ENCODE results near the gene SPATA24. TPM values are rescaled to one million over a fixed set of nuclear protein-coding genes. Genes with fewer than 3 reads are reported as not detected.

The SPATA24 gene
- total and polyA plus RNA-seq, 8 donors, result 0.92 to 10.1 (median 5.4) TPM; not detected in 3

DNA sequence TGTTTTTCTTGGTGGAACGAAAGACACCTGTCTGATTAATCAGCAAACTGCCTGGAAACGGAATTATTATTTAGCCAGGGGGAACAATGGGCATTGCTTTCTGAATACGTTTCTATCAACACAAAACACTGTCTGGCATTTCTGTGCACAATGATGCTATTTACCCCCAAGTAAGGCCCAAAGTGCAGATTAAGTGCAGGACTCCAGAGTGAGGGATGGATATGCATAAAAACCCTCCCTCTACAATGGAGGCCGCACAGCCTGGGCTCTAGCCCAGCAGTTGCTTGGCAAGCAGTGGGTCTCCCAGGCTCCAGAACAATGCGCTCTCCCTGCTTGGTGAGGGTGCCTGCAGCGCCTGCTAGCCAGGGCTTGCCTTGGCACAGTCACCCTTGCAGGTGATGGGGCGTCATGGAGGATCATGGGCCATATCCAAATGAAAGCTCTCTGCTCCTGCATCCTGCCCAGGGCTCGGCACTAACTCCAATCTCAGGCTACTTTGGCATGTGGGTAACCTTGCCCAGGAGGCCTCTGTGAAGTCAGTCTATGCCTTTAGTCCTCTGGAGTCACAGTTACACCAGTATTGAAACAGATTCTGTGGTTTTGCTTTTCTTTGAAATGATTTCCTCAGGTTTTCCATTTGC is 11.5 kb upstream of the SPATA24 start:
- intact Hi-C loops (cut with DNase I; ENCODE audit: low total_unique reads), result no loop called here
- Histone ChIP-seq H3K36me3 (peaks cover 5 to 48% (median 37%) of the 10 kb centered on the region in 4 donors), H3K27me3 (no peaks in the 10 kb centered on the region), H3K4me3 (no peak overlapping the region), H3K4me1 (peaks cover 5 to 53% (median 26%) of the 10 kb centered on the region in 4 donors), H3K9me3 (no peaks in the 10 kb centered on the region), H3K27ac (peak overlapping the region in 3 of 5 donors; percentile 31 to 68 (median 58))
- DNase-seq, result peak in 1 of 2 donors; percentile 47
- TF ChIP-seq, protein P1, sequence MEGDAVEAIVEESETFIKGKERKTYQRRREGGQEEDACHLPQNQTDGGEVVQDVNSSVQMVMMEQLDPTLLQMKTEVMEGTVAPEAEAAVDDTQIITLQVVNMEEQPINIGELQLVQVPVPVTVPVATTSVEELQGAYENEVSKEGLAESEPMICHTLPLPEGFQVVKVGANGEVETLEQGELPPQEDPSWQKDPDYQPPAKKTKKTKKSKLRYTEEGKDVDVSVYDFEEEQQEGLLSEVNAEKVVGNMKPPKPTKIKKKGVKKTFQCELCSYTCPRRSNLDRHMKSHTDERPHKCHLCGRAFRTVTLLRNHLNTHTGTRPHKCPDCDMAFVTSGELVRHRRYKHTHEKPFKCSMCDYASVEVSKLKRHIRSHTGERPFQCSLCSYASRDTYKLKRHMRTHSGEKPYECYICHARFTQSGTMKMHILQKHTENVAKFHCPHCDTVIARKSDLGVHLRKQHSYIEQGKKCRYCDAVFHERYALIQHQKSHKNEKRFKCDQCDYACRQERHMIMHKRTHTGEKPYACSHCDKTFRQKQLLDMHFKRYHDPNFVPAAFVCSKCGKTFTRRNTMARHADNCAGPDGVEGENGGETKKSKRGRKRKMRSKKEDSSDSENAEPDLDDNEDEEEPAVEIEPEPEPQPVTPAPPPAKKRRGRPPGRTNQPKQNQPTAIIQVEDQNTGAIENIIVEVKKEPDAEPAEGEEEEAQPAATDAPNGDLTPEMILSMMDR (IDR thresholded peaks at IDR 0.05), result no peak
- TF ChIP-seq EP300 (IDR thresholded peaks at IDR 0.05), result no peak
- no peak for TF ChIP-seq POLR2A (IDR thresholded peaks at IDR 0.05)
- no peak for TF ChIP-seq POLR2AphosphoS5 (IDR thresholded peaks at IDR 0.05)
- WGBS, 5 donors, result 61 to 69% (median 67%) methylated on average over 7 to 8 of the region's 8 CpGs

DNA sequence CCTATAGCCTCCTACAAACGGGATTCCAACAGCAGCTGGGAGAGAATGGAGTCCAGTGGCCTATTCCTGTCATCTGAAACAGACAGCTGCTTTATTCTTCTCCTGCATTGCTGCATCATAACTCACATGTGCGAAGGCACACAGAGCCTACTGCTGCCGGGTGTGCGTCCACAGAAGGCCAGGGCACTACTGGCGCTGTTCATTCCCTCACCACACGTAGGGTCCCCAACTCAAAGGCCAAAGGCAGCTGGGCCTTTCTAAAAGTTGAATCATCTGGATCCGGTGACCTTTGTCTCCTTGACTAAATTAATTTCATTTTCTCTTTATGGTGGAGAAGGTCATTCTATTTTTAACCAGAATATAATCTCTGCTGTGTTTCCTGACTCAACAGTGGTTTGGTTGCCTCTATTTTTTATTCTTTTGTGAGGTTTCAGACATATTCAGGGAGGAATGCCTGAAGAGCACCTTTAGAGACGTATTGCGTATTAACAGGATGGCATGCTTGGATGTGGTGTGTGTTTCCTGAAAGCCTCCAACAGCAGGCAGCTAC is 10.8 kb upstream of the SPATA24 start:
- intact Hi-C loops (cut with DNase I; ENCODE audit: low total_unique reads), result no loop called here
- TF ChIP-seq, protein P1 (IDR thresholded peaks at IDR 0.05), result no peak
- TF ChIP-seq POLR2AphosphoS5 (IDR thresholded peaks at IDR 0.05) (no peak), POLR2A (IDR thresholded peaks at IDR 0.05) (no peak), EP300 (IDR thresholded peaks at IDR 0.05) (no peak)
- peak in 1 of 2 donors; percentile 44 for DNase-seq
- Histone ChIP-seq H3K36me3 (peaks cover under 1 to 43% (median 30%) of the 10 kb centered on the region in 4 donors), H3K4me3 (no peak overlapping the region), H3K4me1 (peaks cover 5 to 60% (median 29%) of the 10 kb centered on the region in 4 donors), H3K27ac (peak overlapping the region in 3 of 5 donors; percentile 52 to 68 (median 58)), H3K27me3 (no peaks in the 10 kb centered on the region), H3K9me3 (no peaks in the 10 kb centered on the region)
- WGBS, 5 donors, result 70 to 81% (median 76%) methylated on average over 9 of the region's 9 CpGs

DNA sequence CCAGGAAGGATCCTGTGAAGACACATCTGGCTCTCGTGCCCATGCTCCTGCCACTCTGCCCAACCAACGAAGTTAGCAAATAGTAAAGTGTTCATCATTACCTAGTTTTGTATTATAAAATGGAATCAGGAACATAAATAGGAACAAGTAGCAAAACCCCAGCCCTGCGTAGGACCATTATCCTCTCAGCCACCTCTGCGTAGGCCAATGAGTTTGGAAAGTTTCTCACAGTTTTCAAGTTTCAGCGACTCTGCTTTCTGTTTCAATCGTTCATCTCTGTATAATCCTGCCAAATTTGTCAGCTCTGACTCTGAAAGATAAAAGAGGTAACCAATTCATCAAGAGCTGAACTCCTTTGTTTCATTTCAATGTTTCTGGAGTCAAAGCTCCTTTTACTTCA is 10.1 kb upstream of the SPATA24 start:
- peak overlapping the region in 3 of 5 donors; percentile 52 to 68 (median 58) for H3K27ac ChIP-seq

DNA sequence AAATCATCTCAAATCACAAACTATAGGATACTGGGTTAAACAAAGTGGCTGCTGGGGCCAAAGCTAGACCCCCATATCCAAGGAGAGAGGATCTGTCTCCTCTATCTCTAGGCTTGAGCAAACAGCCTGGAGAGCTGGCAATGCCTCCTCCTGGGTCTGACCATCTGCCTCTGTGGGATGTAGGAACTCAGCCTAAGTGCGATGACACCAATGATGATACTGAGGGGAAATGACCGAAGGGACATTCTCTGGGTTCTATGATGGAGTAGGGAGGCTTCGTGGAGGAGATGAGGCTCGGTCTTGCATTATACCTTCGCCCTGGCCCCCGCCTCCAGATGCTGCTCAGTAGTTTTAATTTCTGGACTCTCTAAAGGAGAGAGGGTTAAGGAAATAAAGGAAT is 9.3 kb upstream of the SPATA24 start:
- peaks cover 5 to 56% (median 28%) of the 10 kb centered on the region in 4 donors for H3K4me1 ChIP-seq

More for the DNA sequence above, 10.1 kb upstream of the SPATA24 start:
- no peaks in the 10 kb centered on the region for H3K27me3 ChIP-seq
- H3K4me3 ChIP-seq, result no peak overlapping the region
- H3K4me1 ChIP-seq, result peaks cover 5 to 62% (median 29%) of the 10 kb centered on the region in 4 donors
- intact Hi-C loops (cut with DNase I; ENCODE audit: low total_unique reads), result no loop called here
- peaks cover 0 to 36% (median 23%) of the 10 kb centered on the region in 4 donors for H3K36me3 ChIP-seq
- TF ChIP-seq POLR2A (IDR thresholded peaks at IDR 0.05) (no peak), EP300 (IDR thresholded peaks at IDR 0.05) (no peak), POLR2AphosphoS5 (IDR thresholded peaks at IDR 0.05) (no peak)
- TF ChIP-seq, protein P1 (IDR thresholded peaks at IDR 0.05), result no peak
- 81 to 87% (median 86%) methylated on average over 6 of the region's 6 CpGs for WGBS, 5 donors
- no peaks in the 10 kb centered on the region for H3K9me3 ChIP-seq
- DNase-seq, result no peak

More for the DNA sequence above, 9.3 kb upstream of the SPATA24 start:
- no peak for DNase-seq
- Histone ChIP-seq H3K36me3 (peaks cover 0 to 28% (median 18%) of the 10 kb centered on the region in 4 donors), H3K27me3 (no peaks in the 10 kb centered on the region), H3K9me3 (no peaks in the 10 kb centered on the region), H3K4me3 (no peak overlapping the region), H3K27ac (peak overlapping the region in 1 of 5 donors; percentile 71)
- TF ChIP-seq, protein P1 (IDR thresholded peaks at IDR 0.05), result no peak
- TF ChIP-seq POLR2A (IDR thresholded peaks at IDR 0.05) (no peak), POLR2AphosphoS5 (IDR thresholded peaks at IDR 0.05) (no peak), EP300 (IDR thresholded peaks at IDR 0.05) (no peak)
- intact Hi-C loops (cut with DNase I; ENCODE audit: low total_unique reads), result no loop called here
- WGBS, 5 donors, result 96 to 99% (median 97%) methylated on average over 6 of the region's 6 CpGs

Data from stomach (tissue), 9 donors.